CD4-positive, alpha-beta T cell treated with Interleukin-21 for 1 hour (primary cell): ENCODE results near the gene HES6.

Source experiments
- DNase-seq: peaks from one replicate; pipeline ENCODE4 v3.0.0-alpha.2; 2020

HES6 gene

DNA sequence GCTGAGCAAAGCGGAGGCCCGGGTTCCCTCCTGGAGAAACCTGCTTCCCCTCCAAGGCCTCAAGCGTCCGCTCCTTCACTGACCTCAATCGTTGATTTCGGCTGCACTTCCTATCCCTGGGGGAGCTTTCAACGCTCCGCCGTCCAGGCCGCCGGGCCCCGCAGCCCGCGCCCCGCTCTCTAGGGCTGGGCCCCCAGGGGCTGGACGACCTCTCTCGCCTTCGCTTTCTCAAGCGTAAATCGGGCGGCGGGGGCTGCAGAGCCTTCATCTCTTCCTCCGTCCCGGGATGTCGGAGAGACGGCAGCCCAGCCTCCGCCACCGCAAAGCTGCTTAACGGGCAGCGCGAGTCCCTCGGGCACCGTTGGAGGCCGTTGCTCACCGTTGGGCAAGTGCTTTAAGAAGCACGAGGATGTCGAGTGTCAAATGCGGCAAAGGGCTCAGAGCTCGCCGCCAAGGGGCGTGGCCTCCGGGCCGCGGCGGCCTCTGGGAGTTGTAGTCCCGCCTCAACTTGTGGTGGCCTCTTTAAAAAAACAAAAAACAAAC, 8.5 kb downstream of the HES6 start:
- DNase-seq, result peak; percentile 82

GRCh38 chr2:238230699-238231098, 9.1 kb downstream of the HES6 start:
- no peak for DNase-seq

GRCh38 chr2:238228700-238229099, 11.1 kb downstream of the HES6 start:
- no peak for DNase-seq

DNA sequence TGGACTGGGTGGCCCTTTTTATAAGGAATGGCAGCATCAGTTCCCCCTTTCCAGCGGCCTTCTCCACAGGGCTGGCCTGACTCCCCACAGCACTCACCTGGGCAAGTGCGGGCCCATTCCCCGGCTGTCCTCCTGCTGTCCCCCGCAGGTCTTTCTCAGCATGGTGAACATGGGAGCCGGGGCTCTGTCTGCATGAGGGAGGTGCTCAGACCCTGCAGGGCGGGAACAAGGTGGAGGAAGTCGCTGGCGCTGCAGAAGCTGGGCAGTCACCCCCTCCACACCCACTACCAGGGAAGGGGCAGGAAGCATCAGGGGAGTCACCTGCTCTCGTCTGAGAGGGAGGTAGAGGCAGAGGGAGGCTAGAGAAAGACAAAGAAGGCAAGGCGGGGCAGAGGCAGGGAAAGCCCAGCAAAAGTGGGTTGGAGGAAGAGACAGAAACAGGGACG, 12.2 kb downstream of the HES6 start:
- DNase-seq, result no peak

GRCh38 chr2:238226698-238227586, 12.9 kb downstream of the HES6 start:
- no peak for DNase-seq

DNA sequence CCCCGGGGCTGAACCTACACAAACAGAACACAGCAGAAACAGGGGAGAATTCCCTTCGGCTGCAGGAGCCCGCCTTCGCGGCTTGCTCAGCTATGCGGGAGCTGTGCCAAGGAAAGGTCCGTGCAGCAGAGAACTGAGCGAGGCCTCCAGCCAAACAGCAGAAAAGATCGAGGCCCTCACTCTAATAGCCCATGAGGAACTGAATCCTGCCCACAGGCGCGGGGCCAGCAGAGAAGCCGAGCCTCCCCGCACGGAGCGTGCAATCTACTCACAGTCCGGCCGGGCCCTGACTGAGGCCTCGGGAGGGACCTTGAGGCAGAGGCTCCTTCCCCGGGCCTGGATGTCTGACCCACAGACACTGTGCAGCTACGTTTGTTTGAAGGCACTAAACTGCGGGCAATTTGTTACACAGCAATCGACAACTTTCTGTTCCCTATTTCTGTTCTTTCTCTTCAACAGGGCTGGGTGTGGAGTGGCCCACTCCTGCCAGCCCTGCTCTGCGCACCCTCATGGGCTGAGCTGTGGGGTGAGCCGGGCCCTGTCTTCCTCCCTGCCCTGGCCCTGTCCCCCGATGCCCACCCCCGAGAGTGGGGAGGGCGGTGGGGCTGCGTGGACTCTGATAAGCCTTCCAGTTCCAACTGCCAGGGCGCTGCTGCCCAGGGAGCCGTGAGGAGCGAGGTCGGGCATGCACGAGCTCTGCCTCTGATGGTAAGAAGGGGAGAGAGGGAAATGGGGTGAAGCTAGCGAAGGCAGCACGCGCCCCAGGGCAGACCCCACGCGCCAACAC, 13.7 kb downstream of the HES6 start:
- DNase-seq, result no peak

DNA sequence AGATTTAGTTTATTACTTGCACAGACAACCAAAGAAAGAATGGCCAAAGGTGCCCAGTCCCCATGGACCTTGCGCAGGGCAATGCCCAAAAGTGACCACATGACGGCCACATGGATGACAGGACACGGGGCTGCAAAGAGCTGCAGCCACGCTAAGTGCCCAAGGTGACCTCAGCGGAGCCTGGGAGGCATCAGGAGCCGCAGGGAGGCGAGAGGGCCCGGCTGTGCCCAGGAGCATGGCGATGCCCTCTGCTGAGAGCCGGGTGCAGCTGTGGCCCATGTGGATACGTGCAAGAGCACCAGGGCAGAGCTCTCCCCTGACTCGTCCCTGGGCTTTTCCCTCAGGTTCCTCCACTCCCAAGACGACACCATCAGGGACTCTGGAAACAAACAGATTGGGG, 14.7 kb downstream of the HES6 start:
- DNase-seq, result no peak

DNA sequence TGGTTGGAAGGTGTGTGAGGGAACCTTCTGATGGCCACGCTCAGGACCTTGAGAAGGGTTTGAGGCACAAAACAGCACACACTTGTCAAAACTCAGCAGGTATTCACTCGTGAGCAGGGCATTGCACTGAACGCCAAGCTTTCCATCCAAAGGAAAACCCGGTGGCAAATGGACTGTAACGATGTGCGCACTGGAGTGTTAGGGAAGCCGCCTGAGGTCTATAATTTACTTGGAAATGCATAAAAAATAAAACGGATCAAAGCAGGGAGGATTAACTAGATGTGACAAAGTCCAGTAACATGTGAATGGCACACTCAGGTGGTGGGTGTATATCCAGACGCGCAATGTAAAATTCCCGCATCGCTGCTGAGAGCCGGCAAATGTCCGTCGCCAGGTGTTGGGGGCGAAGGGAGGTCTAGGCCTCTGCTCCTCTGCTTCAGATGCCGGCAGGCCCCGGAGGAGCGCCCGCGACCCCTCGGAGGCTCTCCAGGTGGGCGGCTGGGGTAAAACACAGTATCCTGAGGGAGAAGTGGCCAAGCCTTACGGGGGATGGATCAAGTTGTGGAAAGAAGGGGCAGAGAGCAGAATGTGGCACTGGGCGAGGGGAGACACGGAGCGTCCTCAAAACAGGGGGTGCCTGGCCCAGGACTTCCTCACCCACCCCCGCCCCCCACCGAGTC, 15.3 kb downstream of the HES6 start:
- DNase-seq, result no peak

DNA sequence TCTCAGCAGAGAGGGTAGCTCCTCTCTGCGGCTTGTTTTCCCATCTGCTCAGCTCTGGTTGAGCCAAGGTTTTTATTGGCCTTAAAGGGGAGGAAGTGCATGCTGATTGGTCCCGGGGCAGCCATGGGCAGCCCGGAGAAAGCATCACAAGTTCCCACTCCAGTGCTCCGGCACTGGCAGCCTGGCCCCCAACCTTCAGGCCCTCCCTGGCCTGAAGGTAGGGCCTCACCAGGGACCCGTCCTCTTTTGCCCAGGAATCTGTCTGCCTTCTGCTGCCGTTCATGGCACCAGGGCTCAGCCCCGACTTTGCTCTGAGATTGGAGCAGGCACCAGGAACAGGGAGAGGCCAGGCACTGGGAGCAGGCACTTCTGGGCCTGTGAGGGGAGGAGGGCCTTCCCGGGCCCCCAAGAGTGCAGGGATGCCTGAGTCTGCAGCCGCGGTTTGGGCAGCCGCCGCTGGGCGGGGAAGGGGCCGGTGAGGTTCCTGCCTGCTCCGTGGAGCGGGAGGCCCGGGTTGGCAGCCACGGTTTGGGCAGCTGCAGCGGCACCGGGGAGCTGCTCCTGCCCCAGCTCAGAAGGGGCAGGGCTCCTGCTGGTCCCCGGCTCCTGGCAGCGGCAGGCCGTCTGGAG, 18.8 kb downstream of the HES6 start:
- no peak for DNase-seq

DNA sequence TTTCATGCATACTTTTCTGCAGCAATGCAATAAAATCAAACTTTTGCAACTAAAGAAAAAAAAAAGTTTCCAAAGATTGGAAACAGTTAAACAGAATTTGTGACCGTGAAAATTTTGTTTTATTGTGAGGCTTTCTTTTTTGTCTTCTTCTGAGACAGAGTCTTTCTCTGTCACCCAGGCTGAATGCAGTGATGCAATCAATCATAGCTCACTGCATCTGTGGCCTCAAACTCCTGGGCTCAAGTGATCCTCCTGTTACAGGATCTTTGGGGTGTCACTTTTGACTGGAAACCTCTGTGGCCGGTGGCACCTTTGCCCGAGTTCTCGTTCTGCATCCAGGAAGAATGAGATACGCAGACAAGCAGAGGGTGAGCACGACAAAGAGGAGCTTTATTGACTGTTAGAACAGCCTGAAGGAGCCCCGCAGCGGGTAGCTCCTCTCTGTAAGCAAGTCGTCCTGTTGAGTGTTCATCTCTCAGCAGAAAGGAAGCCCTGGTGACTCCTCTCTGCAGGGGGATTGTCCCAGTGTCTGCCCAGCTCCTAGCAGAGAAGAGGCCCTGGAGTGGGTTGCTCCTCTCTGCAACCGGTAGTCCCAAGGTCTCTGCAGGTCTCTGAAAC, 19.5 kb downstream of the HES6 start:
- DNase-seq, result no peak

DNA sequence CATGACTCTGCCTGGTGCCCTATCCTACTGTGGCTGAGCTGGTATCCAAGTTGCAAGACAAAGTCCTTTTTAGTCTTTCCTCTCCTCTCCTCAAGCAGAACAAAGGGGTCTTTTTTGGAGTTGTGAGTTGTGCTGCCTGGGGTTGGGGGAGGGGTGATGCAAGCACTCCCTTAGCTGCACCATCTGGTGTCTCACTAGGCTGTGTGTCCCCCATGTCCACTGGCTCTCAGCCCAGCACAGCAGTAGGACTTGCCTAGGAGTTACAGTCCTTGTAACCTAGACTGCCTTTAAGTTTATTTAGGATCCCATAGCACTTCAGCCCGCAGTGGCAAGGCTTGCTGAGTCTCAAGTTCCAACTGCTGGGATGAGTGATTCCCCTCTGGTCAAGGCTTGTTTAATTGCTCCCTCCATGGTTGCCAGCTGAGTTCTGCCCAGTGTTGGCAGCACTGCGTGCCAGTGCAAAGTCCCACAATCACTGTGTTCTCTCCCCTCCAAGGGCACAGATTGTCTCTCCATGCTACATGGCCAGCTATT, 23.1 kb downstream of the HES6 start:
- DNase-seq, result no peak

DNA sequence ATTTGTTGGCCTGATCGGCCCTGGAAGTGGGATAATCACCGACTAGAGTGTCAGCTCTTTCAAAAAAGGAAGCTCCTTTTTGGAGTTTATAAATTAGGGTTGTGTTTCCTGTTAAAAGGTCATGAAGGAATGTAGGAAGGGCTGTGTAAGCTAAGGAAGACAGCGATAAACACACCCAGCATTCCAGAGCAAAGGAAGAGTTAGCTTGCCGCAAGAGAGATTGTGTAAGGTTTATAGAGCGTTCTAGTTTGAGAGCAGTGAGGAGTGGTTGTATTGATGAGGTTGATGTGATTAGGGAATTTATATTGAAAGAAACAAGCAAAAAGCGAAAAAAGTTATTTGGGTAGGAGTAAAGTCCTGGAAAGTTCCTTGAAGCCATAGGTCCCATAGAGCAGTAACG, 32.8 kb downstream of the HES6 start:
- DNase-seq, result no peak

DNA sequence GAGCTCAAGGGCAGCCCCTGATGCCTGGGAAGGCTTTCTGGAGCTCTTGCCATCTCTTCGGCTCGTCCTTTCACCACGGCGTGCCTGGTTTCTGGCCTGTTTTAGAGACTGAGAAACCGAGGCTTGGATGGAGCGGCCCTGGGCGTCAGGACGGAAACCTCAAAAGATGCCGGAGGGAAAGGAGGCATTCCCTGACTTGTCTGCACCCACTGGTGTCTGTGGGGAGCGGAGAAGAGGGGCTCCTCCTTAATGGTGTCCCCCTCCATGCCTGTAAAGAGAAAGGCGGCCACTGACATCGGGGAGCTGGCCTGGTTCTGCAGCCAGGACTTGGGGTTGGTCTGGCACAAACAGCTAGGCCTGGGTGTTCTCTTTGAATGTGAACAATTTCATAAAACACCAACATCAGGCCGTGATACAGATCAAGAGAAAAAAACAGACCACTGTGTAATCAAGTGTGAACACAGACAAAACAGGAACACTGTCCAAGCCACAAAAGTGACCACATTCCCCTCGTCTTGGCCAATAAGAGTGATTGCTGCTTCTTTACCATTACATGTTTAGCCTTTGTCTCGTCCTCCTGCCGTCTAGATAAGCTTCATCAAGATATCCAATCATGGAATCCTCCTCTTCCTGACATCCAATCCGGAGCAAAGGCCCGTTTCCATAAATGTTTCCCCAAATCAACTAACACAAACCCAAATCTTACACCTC, 35.7 kb downstream of the HES6 start:
- no peak for DNase-seq

GRCh38 chr2:238203094-238203972, 36.5 kb downstream of the HES6 start, which contains the start of gene ILKAP:
ILKAP (minus strand) TSS chr2:238203695; CDS start chr2:238203553, 142 bp downstream.
- DNase-seq, result peak; percentile 91

DNA sequence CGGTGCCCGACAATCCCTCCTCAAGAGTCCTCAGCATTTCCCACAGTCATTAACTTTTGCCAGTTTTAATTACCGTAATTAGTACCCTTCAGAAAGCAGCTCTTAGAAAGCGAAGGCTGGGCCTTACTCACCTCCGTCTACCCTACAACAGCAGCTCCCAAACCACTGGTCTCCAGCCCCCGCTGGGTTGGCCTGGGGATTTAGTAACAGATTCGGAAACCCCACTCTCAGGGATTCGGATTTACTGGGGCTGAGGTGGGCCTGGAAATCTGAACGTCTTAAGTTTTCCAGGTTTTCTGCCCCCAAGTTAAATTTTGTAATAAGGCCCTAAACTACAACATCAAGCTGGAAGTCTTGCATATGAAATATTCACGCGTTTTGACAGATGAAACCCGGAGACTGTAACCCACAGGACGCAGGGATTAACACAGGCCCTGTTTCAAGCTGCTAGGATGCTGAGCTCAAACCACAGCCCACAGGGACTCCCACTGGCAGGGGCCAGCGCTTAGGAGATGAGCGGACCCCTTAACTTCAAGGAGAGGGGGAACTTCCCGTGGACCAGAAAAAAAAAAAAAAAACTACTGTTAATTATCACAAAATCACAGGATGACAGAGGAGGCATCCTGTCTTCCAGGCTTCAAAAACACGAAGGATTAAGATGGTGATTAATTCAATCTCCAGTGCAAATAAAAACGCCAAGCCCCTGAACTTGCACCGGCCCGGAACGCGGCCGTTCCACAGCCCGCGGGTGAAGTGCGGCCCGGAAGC, 37.3 kb downstream of the HES6 start:
- peak; percentile 23 for DNase-seq

DNA sequence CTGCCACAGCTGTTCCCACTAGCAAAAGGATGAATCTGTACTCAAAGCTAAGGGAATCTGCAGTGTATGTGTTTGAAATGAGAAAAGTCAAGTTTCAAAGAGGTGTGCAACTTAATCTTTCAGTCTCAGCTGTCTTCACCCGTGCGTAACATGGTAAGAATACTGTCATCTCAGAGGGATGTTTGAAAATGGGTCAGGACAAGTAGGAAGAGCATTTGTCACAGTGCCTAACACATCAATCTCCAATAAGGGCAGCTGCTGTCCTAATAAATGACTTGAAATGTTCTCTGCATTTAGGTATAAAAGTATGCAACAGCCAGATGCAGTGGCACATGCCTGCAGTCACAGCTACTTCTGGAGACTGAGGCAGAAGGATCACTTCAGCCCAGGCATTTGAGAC, 49.4 kb downstream of the HES6 start:
- no peak for DNase-seq
